ENCODE results near the gene PLGRKT. TPM values are rescaled to one million over a fixed set of nuclear protein-coding genes. Genes with fewer than 3 reads are reported as not detected.

Gene PLGRKT
- total RNA-seq, 4 donors from 2014 or later, result 2.9 to 24.6 (median 13.1) TPM

- H3K4me1 ChIP-seq, result no peaks in the 10 kb centered on the region
- DNase-seq, result no peak
- no peaks in the 10 kb centered on the region for H3K27me3 ChIP-seq
- H3K4me3 ChIP-seq, result no peak overlapping the region
- TF ChIP-seq CTCF (IDR thresholded peaks at IDR 0.05) (no peak), POLR2A (IDR thresholded peaks at IDR 0.05) (no peak)
- H3K9me3 ChIP-seq, result no peaks in the 10 kb centered on the region
- no peak overlapping the region for H3K27ac ChIP-seq
- no peaks in the 10 kb centered on the region for H3K36me3 ChIP-seq
- intact Hi-C loops (cut with DNase I; ENCODE audit: low total_unique reads), result no loop called here
Observed at GRCh38 chr9:5375091-5375490, 62.6 kb downstream of the PLGRKT start.

- no peak for DNase-seq
- Histone ChIP-seq H3K36me3 (no peaks in the 10 kb centered on the region), H3K4me3 (no peak overlapping the region), H3K4me1 (no peaks in the 10 kb centered on the region), H3K9me3 (no peaks in the 10 kb centered on the region), H3K27me3 (no peaks in the 10 kb centered on the region), H3K27ac (no peak overlapping the region)
- TF ChIP-seq CTCF (IDR thresholded peaks at IDR 0.05), result no peak
- TF ChIP-seq POLR2A (IDR thresholded peaks at IDR 0.05), result no peak
- intact Hi-C loops (cut with DNase I; ENCODE audit: low total_unique reads), result no loop called here
Observed at GRCh38 chr9:5364294-5365024, 73.3 kb downstream of the PLGRKT start.

GRCh38 chr9:5361326-5362010 lies 76.3 kb downstream of the PLGRKT start:
- no peaks in the 10 kb centered on the region for H3K27me3 ChIP-seq
- H3K36me3 ChIP-seq, result no peaks in the 10 kb centered on the region
- no peak for DNase-seq
- no peaks in the 10 kb centered on the region for H3K4me1 ChIP-seq
- TF ChIP-seq CTCF (IDR thresholded peaks at IDR 0.05) (no peak), POLR2A (IDR thresholded peaks at IDR 0.05) (no peak)
- no peaks in the 10 kb centered on the region for H3K9me3 ChIP-seq
- H3K27ac ChIP-seq, result no peak overlapping the region
- intact Hi-C loops (cut with DNase I; ENCODE audit: low total_unique reads), result no loop called here
- H3K4me3 ChIP-seq, result no peak overlapping the region

GRCh38 chr9:5360341-5360740 lies 77.4 kb downstream of the PLGRKT start:
- Histone ChIP-seq H3K27ac (no peak overlapping the region), H3K4me3 (no peak overlapping the region), H3K4me1 (no peaks in the 10 kb centered on the region), H3K9me3 (no peaks in the 10 kb centered on the region), H3K27me3 (no peaks in the 10 kb centered on the region), H3K36me3 (no peaks in the 10 kb centered on the region)
- intact Hi-C loops (cut with DNase I; ENCODE audit: low total_unique reads), result no loop called here
- no peak for TF ChIP-seq POLR2A (IDR thresholded peaks at IDR 0.05)
- TF ChIP-seq CTCF (IDR thresholded peaks at IDR 0.05), result no peak
- DNase-seq, result no peak

- no peaks in the 10 kb centered on the region for H3K27me3 ChIP-seq
- no peaks in the 10 kb centered on the region for H3K4me1 ChIP-seq
- intact Hi-C loops (cut with DNase I; ENCODE audit: low total_unique reads), result no loop called here
- H3K4me3 ChIP-seq, result no peak overlapping the region
- no peaks in the 10 kb centered on the region for H3K9me3 ChIP-seq
- TF ChIP-seq POLR2A (IDR thresholded peaks at IDR 0.05) (no peak), CTCF (IDR thresholded peaks at IDR 0.05) (no peak)
- DNase-seq, result no peak
- no peak overlapping the region for H3K27ac ChIP-seq
- no peaks in the 10 kb centered on the region for H3K36me3 ChIP-seq
Observed at GRCh38 chr9:5357431-5358105, 80.2 kb downstream of the PLGRKT start.

Measured in uterus (tissue), 4 donors.